GM10248 (cell line): Measurements from ENCODE around the gene ATPAF1.

ENCODE experiments used
- CTCF ChIA-PET: fragments of 300-600 bp; sonication (Branson Sonifier 250); formaldehyde crosslinking; extraction: SDS; loops from one replicate; lab custom pipeline; 2021; ENCODE audit warnings: antibody characterized with exemption; lab: Yijun Ruan, JAX
- POLR2A ChIA-PET: fragments of 350-650 bp; sonication (Branson Sonifier 250); formaldehyde crosslinking; extraction: SDS; loops from one replicate; lab custom pipeline; 2020; ENCODE audit warnings: antibody characterized with exemption; lab: Yijun Ruan, JAX
- DNase-seq: peaks from one replicate; pipeline ENCODE4 v3.0.0; 2012; ENCODE audit errors: extremely low spot score
- CTCF ChIP-seq: IDR thresholded peaks from 2 replicates; pipeline ENCODE4 v1.5.1; 2012; ENCODE audit warnings: mild to moderate bottlenecking, low read depth; ENCODE audit errors: extremely low read depth, missing control alignments, control extremely low read depth

Gene ATPAF1

DNA sequence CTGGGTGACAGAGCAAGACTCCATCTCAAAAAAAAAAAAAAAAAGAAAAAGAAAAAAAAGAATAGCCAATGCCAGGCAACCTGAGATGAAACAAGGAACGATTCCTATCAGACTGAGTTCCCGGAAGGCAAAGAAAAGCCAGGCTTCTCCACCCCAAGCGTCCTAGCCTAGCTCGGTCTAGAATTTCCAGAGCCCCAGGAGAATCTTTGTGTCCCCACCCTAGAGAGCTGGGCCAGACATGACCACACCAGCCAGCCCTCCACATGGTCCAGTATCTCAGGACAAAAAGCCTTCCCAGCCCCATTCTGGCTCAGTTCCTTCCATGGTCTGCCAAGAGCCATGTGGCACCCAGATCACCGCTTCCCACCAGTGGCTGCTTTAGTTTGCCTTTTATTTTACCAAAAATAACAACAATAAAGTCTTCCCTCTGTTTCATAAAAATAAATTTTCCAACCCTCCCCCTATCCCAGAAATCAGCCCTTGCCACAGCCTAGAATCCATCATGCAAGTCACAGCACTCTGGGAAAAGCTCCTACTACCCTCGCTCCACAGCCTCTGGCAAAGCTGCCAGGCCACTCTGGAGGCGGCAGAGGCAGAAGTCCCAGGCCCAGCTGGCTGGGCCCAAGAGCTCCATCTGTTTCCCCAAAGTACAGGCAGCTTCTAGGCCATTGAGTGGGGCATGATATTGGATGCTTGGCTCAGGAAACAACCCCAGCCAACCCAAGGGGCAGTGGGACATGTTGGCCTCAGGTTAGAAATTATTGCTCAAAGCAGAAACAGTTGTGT lies 60.6 kb downstream of the ATPAF1 start:
- no peak for TF ChIP-seq CTCF
- ChIA-PET POLR2A (interaction anchor here (0.7 kb wide), 1 partner anchor 74 kb away, joined by 3 read pairs; no protein-coding TSS in a partner anchor), CTCF (interaction anchor here (1.5 to 12.4 kb wide), 2 partner anchors 11 to 24 kb away, joined by 4 to 135 read pairs; partner anchors contain the start of gene MOB3C)
- DNase-seq = no peak

- CTCF ChIA-PET = interaction anchor here (1.0 to 12.4 kb wide), 4 partner anchors 12 to 164 kb away, joined by 3 to 135 read pairs (median 4); partner anchors contain the start of gene MOB3C
- DNase-seq = no peak
- no peak for TF ChIP-seq CTCF
- POLR2A ChIA-PET = interaction anchor here (0.7 kb wide), 1 partner anchor 12 kb away, joined by 3 read pairs; no protein-coding TSS in a partner anchor
Measured at GRCh38 chr1:46606255-46606965, 61.8 kb downstream of the ATPAF1 start.

- POLR2A ChIA-PET = interaction anchor here (2.7 kb wide), 1 partner anchor 8 kb away, joined by 14 read pairs; no protein-coding TSS in a partner anchor
- CTCF ChIA-PET = interaction anchor here (1.3 to 12.4 kb wide), 4 partner anchors 13 to 163 kb away, joined by 3 to 135 read pairs (median 4); partner anchors contain the start of gene MOB3C
- TF ChIP-seq CTCF = no peak
- DNase-seq = no peak
Measured at GRCh38 chr1:46605232-46605631, 62.9 kb downstream of the ATPAF1 start.

- CTCF ChIA-PET = interaction anchor here (0.7 to 12.4 kb wide), 11 partner anchors 9 to 121 kb away, joined by 3 to 135 read pairs (median 3); partner anchors contain the start of genes EFCAB14 and MOB3C
- peak; percentile 100 for DNase-seq
- POLR2A ChIA-PET = interaction anchor here (0.5 to 2.7 kb wide), 4 partner anchors 10 to 306 kb away, joined by 6 to 19 read pairs (median 11); partner anchors contain the start of genes ATPAF1 and MOB3C
- TF ChIP-seq CTCF = no peak
Measured at GRCh38 chr1:46603858-46604549, 64.2 kb downstream of the ATPAF1 start, which contains the start of gene MKNK1. MKNK1 (minus strand) TSS chr1:46604268; CDS start chr1:46583327, 20,941 bp downstream.

- no peak for TF ChIP-seq CTCF
- no peak for DNase-seq
- POLR2A ChIA-PET = interaction anchor here (1.3 to 2.7 kb wide), 3 partner anchors 10 to 64 kb away, joined by 6 to 19 read pairs (median 14); partner anchors contain the start of genes ATPAF1 and MOB3C
- CTCF ChIA-PET = interaction anchor here (1.1 to 12.4 kb wide), 4 partner anchors 15 to 125 kb away, joined by 3 to 135 read pairs (median 4); partner anchors contain the start of gene MOB3C
Measured at GRCh38 chr1:46603481-46603857, 64.7 kb downstream of the ATPAF1 start.
